Tibial nerve (tissue), 4 donors: ENCODE results near the gene STRBP.

Source experiments
- EP300 ChIP-seq, 2 donors: sonication (generic); formaldehyde crosslinking; IDR thresholded peaks; one replicate each; pipeline ENCODE4 v1.6.1; 2017; ENCODE audit warnings: antibody characterized with exemption in 2 of 2, mild to moderate bottlenecking in 1 of 2
- POLR2A ChIP-seq, 2 donors: fragments of 450-650 bp; IDR thresholded peaks; one replicate each; pipeline ENCODE4 v1.6.1; 2017; ENCODE audit warnings: antibody characterized with exemption in 2 of 2, mild to moderate bottlenecking in 2 of 2, moderate library complexity in 2 of 2
- TF ChIP-seq, protein P1 (sequence below), 5 experiments: fragments of 200-600 bp in 3 of 5; fragments of 450-650 bp in 2 of 5; sonication (generic) in 3 of 5; IDR thresholded peaks; one replicate each; pipeline ENCODE4 v1.5.1; 2016 to 2019; ENCODE audit warnings: antibody characterized with exemption in 5 of 5, mild to moderate bottlenecking in 3 of 5, moderate library complexity in 2 of 5

DNA sequence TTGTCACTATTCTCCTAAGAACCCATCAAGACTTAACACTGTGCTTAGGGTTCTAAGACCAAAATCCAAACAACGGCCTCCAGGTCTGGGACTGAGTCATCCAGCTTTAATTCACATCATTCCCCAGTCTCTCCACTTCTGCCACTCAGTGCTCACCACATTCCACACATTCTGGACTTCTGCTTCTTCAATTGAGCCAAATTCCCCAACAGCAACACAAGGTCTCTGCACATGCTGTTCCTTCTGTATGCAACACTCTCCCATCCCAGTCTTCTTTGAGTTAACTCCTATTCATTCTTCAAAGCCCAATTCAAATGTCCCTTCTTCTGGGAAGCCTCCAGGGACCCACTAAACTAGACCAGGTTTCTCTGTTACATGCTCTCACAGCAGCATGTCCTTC is 137.1 kb downstream of the STRBP start:
- TF ChIP-seq, protein P1, sequence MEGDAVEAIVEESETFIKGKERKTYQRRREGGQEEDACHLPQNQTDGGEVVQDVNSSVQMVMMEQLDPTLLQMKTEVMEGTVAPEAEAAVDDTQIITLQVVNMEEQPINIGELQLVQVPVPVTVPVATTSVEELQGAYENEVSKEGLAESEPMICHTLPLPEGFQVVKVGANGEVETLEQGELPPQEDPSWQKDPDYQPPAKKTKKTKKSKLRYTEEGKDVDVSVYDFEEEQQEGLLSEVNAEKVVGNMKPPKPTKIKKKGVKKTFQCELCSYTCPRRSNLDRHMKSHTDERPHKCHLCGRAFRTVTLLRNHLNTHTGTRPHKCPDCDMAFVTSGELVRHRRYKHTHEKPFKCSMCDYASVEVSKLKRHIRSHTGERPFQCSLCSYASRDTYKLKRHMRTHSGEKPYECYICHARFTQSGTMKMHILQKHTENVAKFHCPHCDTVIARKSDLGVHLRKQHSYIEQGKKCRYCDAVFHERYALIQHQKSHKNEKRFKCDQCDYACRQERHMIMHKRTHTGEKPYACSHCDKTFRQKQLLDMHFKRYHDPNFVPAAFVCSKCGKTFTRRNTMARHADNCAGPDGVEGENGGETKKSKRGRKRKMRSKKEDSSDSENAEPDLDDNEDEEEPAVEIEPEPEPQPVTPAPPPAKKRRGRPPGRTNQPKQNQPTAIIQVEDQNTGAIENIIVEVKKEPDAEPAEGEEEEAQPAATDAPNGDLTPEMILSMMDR (IDR thresholded peaks at IDR 0.05): no peak
- TF ChIP-seq POLR2A (IDR thresholded peaks at IDR 0.05) (no peak), EP300 (IDR thresholded peaks at IDR 0.05) (no peak)
